HEK293T (cell line): ENCODE data around the gene NDUFAF8.

Experiments used
- CTCF ChIA-PET: fragments of 350-600 bp; formaldehyde crosslinking; extraction: SDS; loops from one replicate; lab custom pipeline; 2021; ENCODE audit warnings: antibody characterized with exemption, inconsistent platforms; lab: Yijun Ruan, JAX
- POLR2A ChIA-PET: fragments of 350-600 bp; formaldehyde crosslinking; extraction: SDS; loops from one replicate; lab custom pipeline; 2020; ENCODE audit warnings: antibody characterized with exemption, inconsistent platforms; lab: Yijun Ruan, JAX
- DNase-seq: peaks from one replicate; pipeline ENCODE4 v3.0.0; 2012; ENCODE audit warnings: mixed read lengths; ENCODE audit errors: extremely low spot score
- ARNT ChIP-seq: fragments of 450-650 bp; IDR thresholded peaks from 2 replicates; pipeline ENCODE4 v1.6.1; 2017; ENCODE audit warnings: mild to moderate bottlenecking
- BHLHE40 ChIP-seq: fragments of 450-650 bp; IDR thresholded peaks from 2 replicates; pipeline ENCODE4 v1.6.1; 2016; ENCODE audit warnings: mild to moderate bottlenecking, moderate library complexity, borderline replicate concordance
- CTBP1 ChIP-seq: fragments of 450-650 bp; IDR thresholded peaks from 2 replicates; pipeline ENCODE4 v1.6.1; 2016; ENCODE audit warnings: borderline replicate concordance
- ELF4 ChIP-seq: fragments of 450-650 bp; IDR thresholded peaks from 2 replicates; pipeline ENCODE4 v1.6.1; 2017; ENCODE audit warnings: antibody characterized with exemption
- FOXA1 ChIP-seq: fragments of 450-650 bp; IDR thresholded peaks from 2 replicates; pipeline ENCODE4 v1.6.1; 2016; ENCODE audit warnings: mild to moderate bottlenecking
- FOXK2 ChIP-seq: fragments of 450-650 bp; IDR thresholded peaks from 2 replicates; pipeline ENCODE4 v1.6.1; 2016; ENCODE audit warnings: mild to moderate bottlenecking
- FOXM1 ChIP-seq: fragments of 450-650 bp; IDR thresholded peaks from 2 replicates; pipeline ENCODE4 v1.6.1; 2017; ENCODE audit warnings: mild to moderate bottlenecking, borderline replicate concordance
- HDGF ChIP-seq: fragments of 450-650 bp; IDR thresholded peaks from 2 replicates; pipeline ENCODE4 v1.6.1; 2017; ENCODE audit warnings: antibody characterized with exemption, borderline replicate concordance
- L3MBTL2 ChIP-seq: fragments of 450-650 bp; conservative IDR thresholded peaks from 2 replicates; pipeline ENCODE4 v1.6.1; 2016; ENCODE audit warnings: mild to moderate bottlenecking
- LEF1 ChIP-seq: fragments of 450-650 bp; IDR thresholded peaks from 2 replicates; pipeline ENCODE4 v1.6.1; 2017; ENCODE audit warnings: mild to moderate bottlenecking, borderline replicate concordance
- NFRKB ChIP-seq: fragments of 450-650 bp; IDR thresholded peaks from 2 replicates; pipeline ENCODE4 v1.6.1; 2016; ENCODE audit warnings: mild to moderate bottlenecking, moderate library complexity
- PKNOX1 ChIP-seq: fragments of 450-650 bp; IDR thresholded peaks from 2 replicates; pipeline ENCODE4 v1.6.1; 2016
- SP1 ChIP-seq: fragments of 450-650 bp; IDR thresholded peaks from 2 replicates; pipeline ENCODE4 v1.6.1; 2017
- SUZ12 ChIP-seq: fragments of 450-650 bp; IDR thresholded peaks from 2 replicates; pipeline ENCODE4 v1.6.1; 2016; ENCODE audit warnings: mild to moderate bottlenecking
- TARDBP ChIP-seq: fragments of 450-650 bp; IDR thresholded peaks from 2 replicates; pipeline ENCODE4 v1.6.1; 2016
- ZNF384 ChIP-seq: fragments of 450-650 bp; IDR thresholded peaks from 2 replicates; pipeline ENCODE4 v1.6.1; 2016

Gene NDUFAF8

GRCh38 chr17:81257533-81257932 is 18.4 kb downstream of the NDUFAF8 start:
- POLR2A ChIA-PET, result no interaction called here
- TF ChIP-seq FOXK2, result no peak
- no peak for TF ChIP-seq ELF4
- TF ChIP-seq CTBP1, result no peak
- CTCF ChIA-PET, result interaction anchor here (1.3 kb wide), 1 partner anchor 227 kb away, joined by 5 read pairs; no protein-coding TSS in a partner anchor
- DNase-seq, result no peak

GRCh38 chr17:81258292-81258691 is 19.2 kb downstream of the NDUFAF8 start:
- CTCF ChIA-PET, result interaction anchor here (1.2 to 1.3 kb wide), 2 partner anchors 33 to 226 kb away, joined by 3 to 5 read pairs; no protein-coding TSS in a partner anchor
- POLR2A ChIA-PET, result interaction anchor here (1.0 kb wide), 1 partner anchor 226 kb away, joined by 3 read pairs; no protein-coding TSS in a partner anchor
- TF ChIP-seq PKNOX1 (no peak), SUZ12 (no peak), FOXA1 (no peak), BHLHE40 (no peak), ELF4 (no peak), LEF1 (no peak), SP1 (no peak), FOXK2 (no peak), TARDBP (no peak)
- DNase-seq, result no peak

DNA sequence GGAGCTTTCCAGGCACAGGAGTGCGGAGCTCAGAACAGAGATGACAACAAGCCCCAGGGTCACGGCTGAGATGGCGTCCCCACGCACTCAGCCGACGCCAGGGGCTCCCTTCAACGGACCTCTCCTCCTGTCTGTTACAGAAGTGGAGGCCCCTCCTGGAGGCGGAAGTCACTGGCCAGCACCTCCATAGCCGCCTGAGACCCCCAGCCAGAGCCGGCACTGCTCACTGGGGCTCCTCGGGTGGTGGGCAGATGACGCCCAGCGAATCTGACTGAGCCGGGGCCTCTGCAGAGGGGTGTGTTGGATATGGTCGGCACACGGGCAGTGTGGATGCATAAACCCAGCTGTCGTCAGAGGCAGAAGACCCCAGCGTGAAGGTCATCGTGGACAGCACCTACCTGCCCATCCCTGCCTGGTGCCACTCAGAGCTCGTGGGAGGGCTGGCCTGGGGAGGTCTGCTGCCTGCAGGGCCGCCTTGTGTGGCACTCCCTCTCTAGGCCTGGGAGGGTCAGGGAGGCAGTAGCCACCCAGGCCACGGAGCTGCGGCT is 20.0 kb downstream of the NDUFAF8 start:
- ChIA-PET POLR2A (interaction anchor here (1.0 kb wide), 1 partner anchor 225 kb away, joined by 3 read pairs; no protein-coding TSS in a partner anchor), CTCF (interaction anchor here (1.2 kb wide), 1 partner anchor 33 kb away, joined by 3 read pairs; no protein-coding TSS in a partner anchor)
- TF ChIP-seq HDGF (no peak), NFRKB (no peak), L3MBTL2 (no peak), ELF4 (no peak), ZNF384 (no peak), FOXK2 (no peak), FOXM1 (no peak), FOXA1 (no peak), PKNOX1 (no peak), BHLHE40 (no peak), LEF1 (no peak)
- no peak for DNase-seq

GRCh38 chr17:81260171-81260570 is 21.1 kb downstream of the NDUFAF8 start:
- TF ChIP-seq L3MBTL2 (no peak), ZNF384 (no peak), SUZ12 (no peak), PKNOX1 (no peak), TARDBP (no peak), CTBP1 (no peak), BHLHE40 (no peak), LEF1 (no peak), FOXK2 (no peak), SP1 (no peak), HDGF (no peak), ELF4 (no peak), FOXA1 (no peak)
- ChIA-PET POLR2A (no interaction called here), CTCF (interaction anchor here (0.6 kb wide), 1 partner anchor 59 kb away, joined by 3 read pairs; no protein-coding TSS in a partner anchor)
- DNase-seq, result no peak

DNA sequence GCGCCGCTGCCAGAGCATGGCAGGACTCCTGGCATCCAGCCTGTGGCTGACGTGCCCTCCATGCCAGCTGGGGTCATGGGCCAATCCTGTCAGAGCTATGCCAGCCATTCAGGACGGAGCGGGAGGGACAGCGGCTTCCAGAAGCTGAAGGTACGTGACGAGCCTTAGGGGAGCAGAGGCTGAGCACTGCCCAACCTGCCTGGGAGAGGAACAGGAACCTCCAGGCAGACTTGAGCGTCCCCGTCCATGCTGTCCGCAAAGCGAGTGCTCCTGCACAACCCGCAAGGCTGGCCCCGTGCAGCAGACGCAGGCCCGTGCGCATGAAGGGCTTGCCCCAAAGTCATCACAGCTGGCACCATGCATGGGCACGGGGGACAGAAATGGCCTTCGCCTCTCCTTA is 21.5 kb downstream of the NDUFAF8 start:
- ChIA-PET POLR2A (no interaction called here), CTCF (interaction anchor here (0.6 kb wide), 1 partner anchor 58 kb away, joined by 3 read pairs; no protein-coding TSS in a partner anchor)
- TF ChIP-seq HDGF (no peak), FOXM1 (no peak), ELF4 (no peak), SP1 (no peak), NFRKB (no peak), PKNOX1 (no peak), SUZ12 (no peak), FOXA1 (no peak), FOXK2 (no peak), BHLHE40 (no peak), ARNT (no peak), ZNF384 (no peak), CTBP1 (no peak), LEF1 (no peak), L3MBTL2 (no peak), TARDBP (no peak)
- no peak for DNase-seq

DNA sequence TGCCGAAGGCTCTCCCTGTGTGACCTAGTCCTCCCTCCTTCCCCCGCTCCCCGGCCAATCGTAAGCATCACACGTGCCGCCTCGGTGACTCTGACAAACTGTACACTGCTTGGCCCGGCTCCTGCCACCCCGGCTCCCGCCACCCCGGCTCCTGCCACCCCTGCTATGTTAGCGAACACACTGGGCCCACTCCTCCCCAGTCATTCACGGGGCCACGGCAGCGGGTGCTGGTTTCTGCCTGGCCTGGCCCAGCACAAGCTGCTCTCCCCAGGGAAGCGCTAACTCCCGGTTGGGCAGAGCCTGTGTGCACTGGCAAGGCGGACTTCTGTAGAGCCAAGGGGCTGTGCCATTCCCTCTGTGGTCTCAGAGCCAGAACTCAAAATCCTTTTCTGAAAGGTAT is 22.0 kb downstream of the NDUFAF8 start:
- ChIA-PET POLR2A (no interaction called here), CTCF (no interaction called here)
- no peak for DNase-seq
- TF ChIP-seq FOXM1 (no peak), FOXK2 (no peak), NFRKB (no peak), CTBP1 (no peak)
